ENCODE results near the gene ADCY3. TPM values are rescaled to one million over a fixed set of nuclear protein-coding genes. Genes with fewer than 3 reads are reported as not detected.

Gene ADCY3
- total RNA-seq, 1 experiment from 2014 or later = 39.5 TPM

DNA sequence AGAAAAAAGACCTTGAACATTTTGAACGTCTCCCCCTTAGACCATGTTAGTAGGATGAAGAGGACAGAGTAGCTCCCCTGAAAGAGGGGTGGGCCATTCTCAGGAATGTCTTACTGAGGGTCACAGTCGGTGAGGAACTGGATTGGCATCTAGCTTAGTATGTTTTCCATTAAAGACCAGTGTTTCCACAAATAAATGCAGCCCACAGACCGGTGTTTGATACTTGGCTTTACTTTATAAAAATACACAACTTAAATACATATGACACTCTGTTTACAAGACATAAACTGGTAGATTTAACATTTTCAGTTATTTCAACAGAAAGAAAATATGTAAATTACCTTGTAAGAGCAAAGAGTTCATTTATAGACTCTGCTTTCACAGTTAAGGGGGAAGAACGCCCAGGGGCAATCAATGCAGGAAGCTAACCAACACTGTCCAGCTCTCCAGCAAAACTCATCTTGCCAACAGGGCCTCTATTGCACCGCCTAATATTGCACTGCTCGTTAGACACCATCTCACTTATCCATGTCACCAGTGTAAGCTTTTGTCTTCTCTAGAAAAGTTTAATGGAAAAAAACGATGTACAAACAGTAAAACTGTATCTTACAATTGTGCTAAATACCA is 23.5 kb upstream of the ADCY3 start:
- no peaks in the 10 kb centered on the region for H3K23me2 ChIP-seq (ENCODE audit: insufficient read length, low read depth, low read length, poor library complexity, severe bottlenecking)
- no peak overlapping the region for H3K18ac ChIP-seq (ENCODE audit: insufficient read length, low read depth, low read length)
- Mint-ChIP-seq H3K27ac (no peak overlapping the region), H3K4me1 (no peaks in the 10 kb centered on the region), H3K9me3 (no peaks in the 10 kb centered on the region), H3K4me3 (no peak overlapping the region), H3K27me3 (ENCODE audit: low read depth) (no peaks in the 10 kb centered on the region), H3K36me3 (ENCODE audit: insufficient read depth in 1 of 3, low read depth in 3 of 3) (peaks cover 0 to 17% (median 13%) of the 10 kb centered on the region in 3 experiments; a peak in 5 of 7 replicates)
- no peaks in the 10 kb centered on the region for H3K4me1 ChIP-seq (ENCODE audit: insufficient read depth, low read length)
- H4K20me1 ChIP-seq (ENCODE audit: control insufficient read depth, insufficient read depth, insufficient read length) = no peaks in the 10 kb centered on the region
- H4K8ac ChIP-seq (replicated peaks; ENCODE audit: insufficient read length, low read depth, low read length) = no peak overlapping the region
- H2BK12ac ChIP-seq (ENCODE audit: insufficient read length, low read depth, low read length) = no peak overlapping the region
- no peak overlapping the region for H4K91ac ChIP-seq (ENCODE audit: insufficient read length, low read depth, low read length)
- no peak overlapping the region for H3T11ph ChIP-seq (ENCODE audit: low read length)
- no peak overlapping the region for H3K9ac ChIP-seq (ENCODE audit: extremely low read depth, insufficient read length, low read length)
- H3K27me3 ChIP-seq (ENCODE audit: insufficient read depth, low read length) = no peaks in the 10 kb centered on the region
- no peaks in the 10 kb centered on the region for H3K9me3 ChIP-seq (ENCODE audit: control insufficient read depth, low read depth, low read length)
- H3K79me1 ChIP-seq (ENCODE audit: insufficient read depth, low read depth, low read length, poor library complexity, severe bottlenecking) = no peaks in the 10 kb centered on the region
- no peak overlapping the region for H3K27ac ChIP-seq (ENCODE audit: insufficient read length, low read depth, low read length)
- no peak overlapping the region for H2AFZ ChIP-seq (ENCODE audit: low read length)
- WGBS (ENCODE audit: extremely low coverage, insufficient read length, low lambda C conversion rate) = no CpG with 5 or more reads among the region's 7 CpGs
- no peak overlapping the region for H4K5ac ChIP-seq (ENCODE audit: insufficient read length, low read depth, low read length)
- no peak overlapping the region for H2BK20ac ChIP-seq (ENCODE audit: low read depth, low read length, poor library complexity, severe bottlenecking)
- no peak overlapping the region for H3K4me2 ChIP-seq (ENCODE audit: insufficient read depth, insufficient read length, low read length)
- no peak overlapping the region for H2AK5ac ChIP-seq (ENCODE audit: insufficient read length, low read length)
- no peak overlapping the region for H3K56ac ChIP-seq (ENCODE audit: insufficient read length, low read depth, low read length)
- no peak overlapping the region for H3K23ac ChIP-seq (ENCODE audit: insufficient read length, low read depth, low read length)
- H3K4ac ChIP-seq (ENCODE audit: low read depth, low read length) = no peak overlapping the region
- DNase-seq = no peak
- TF ChIP-seq, protein P1, sequence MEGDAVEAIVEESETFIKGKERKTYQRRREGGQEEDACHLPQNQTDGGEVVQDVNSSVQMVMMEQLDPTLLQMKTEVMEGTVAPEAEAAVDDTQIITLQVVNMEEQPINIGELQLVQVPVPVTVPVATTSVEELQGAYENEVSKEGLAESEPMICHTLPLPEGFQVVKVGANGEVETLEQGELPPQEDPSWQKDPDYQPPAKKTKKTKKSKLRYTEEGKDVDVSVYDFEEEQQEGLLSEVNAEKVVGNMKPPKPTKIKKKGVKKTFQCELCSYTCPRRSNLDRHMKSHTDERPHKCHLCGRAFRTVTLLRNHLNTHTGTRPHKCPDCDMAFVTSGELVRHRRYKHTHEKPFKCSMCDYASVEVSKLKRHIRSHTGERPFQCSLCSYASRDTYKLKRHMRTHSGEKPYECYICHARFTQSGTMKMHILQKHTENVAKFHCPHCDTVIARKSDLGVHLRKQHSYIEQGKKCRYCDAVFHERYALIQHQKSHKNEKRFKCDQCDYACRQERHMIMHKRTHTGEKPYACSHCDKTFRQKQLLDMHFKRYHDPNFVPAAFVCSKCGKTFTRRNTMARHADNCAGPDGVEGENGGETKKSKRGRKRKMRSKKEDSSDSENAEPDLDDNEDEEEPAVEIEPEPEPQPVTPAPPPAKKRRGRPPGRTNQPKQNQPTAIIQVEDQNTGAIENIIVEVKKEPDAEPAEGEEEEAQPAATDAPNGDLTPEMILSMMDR (conservative IDR thresholded peaks at IDR 0.05) = no peak
- no peak overlapping the region for H2BK15ac ChIP-seq (ENCODE audit: low read depth, low read length)
- H3K14ac ChIP-seq (ENCODE audit: insufficient read depth, low read length) = no peak overlapping the region
- H3K79me2 ChIP-seq (ENCODE audit: insufficient read depth, low read length) = no peaks in the 10 kb centered on the region
- no peak overlapping the region for H2BK120ac ChIP-seq (ENCODE audit: low read depth, low read length, poor library complexity, severe bottlenecking)
- H2BK5ac ChIP-seq (ENCODE audit: insufficient read length, low read length) = no peak overlapping the region

Measured in H9 (cell line).